ENCODE results near the gene OSBPL5. TPM values are rescaled to one million over a fixed set of nuclear protein-coding genes. Genes with fewer than 3 reads are reported as not detected.

Gene OSBPL5
- total RNA-seq, 4 donors from 2014 or later: 9.2 to 18.5 (median 14.0) TPM

DNA sequence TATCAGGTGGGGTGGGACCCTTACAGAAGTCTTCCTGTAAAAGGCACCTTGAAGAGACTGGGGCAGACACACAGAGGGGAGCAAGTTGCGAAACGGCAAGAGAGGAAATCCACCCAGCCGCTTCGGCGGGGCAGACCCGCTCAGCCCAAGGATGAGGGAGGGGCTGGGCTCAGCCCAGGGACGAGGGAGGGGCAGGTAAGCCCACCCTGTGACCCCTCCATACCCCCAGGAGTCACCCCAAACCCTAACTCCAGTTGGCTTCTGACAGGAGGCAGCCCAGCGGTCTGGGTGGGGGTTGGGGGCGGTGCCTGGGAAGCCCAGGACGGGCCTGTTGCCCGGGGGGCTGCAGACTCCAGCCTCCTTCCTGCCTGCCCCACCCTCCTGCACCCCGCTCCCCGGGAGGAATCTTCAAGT, 965 bp downstream of the OSBPL5 start:
- TF ChIP-seq POLR2A (IDR thresholded peaks at IDR 0.05): no peak
- TF ChIP-seq, protein P1, sequence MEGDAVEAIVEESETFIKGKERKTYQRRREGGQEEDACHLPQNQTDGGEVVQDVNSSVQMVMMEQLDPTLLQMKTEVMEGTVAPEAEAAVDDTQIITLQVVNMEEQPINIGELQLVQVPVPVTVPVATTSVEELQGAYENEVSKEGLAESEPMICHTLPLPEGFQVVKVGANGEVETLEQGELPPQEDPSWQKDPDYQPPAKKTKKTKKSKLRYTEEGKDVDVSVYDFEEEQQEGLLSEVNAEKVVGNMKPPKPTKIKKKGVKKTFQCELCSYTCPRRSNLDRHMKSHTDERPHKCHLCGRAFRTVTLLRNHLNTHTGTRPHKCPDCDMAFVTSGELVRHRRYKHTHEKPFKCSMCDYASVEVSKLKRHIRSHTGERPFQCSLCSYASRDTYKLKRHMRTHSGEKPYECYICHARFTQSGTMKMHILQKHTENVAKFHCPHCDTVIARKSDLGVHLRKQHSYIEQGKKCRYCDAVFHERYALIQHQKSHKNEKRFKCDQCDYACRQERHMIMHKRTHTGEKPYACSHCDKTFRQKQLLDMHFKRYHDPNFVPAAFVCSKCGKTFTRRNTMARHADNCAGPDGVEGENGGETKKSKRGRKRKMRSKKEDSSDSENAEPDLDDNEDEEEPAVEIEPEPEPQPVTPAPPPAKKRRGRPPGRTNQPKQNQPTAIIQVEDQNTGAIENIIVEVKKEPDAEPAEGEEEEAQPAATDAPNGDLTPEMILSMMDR (IDR thresholded peaks at IDR 0.05 in 4 of 5, conservative IDR thresholded peaks at IDR 0.05 in 1 of 5): no peak
- DNase-seq (no peak), ATAC-seq (no peak)
- H3K4me3 ChIP-seq: peak overlapping the region; percentile 58 to 77 (median 66)
- in situ Hi-C loops (cut with MboI; ENCODE audit: low sequenced_read_pairs in 4 of 4): no loop called here
- no peaks in the 10 kb centered on the region for H3K27me3 ChIP-seq
- H3K4me1 ChIP-seq: peaks cover 60 to 69% of the 10 kb centered on the region in 2 donors
- intact Hi-C loops (cut with DNase I; ENCODE audit: low total_unique reads): loop anchor here (2.0 to 5.0 kb wide), 2 partner anchors 39 to 112 kb away; no protein-coding TSS in a partner anchor
- H3K36me3 ChIP-seq: no peaks in the 10 kb centered on the region
- peak overlapping the region; percentile 67 to 81 (median 80) for H3K27ac ChIP-seq
- no peaks in the 10 kb centered on the region for H3K9me3 ChIP-seq

- Histone ChIP-seq H3K9me3 (no peaks in the 10 kb centered on the region), H3K36me3 (no peaks in the 10 kb centered on the region), H3K4me1 (peaks cover 59 to 71% of the 10 kb centered on the region in 2 donors), H3K4me3 (peak overlapping the region; percentile 19 to 77 (median 66)), H3K27ac (peak overlapping the region; percentile 67 to 81 (median 80)), H3K27me3 (no peaks in the 10 kb centered on the region)
- DNase-seq (no peak), ATAC-seq (no peak)
- intact Hi-C loops (cut with DNase I; ENCODE audit: low total_unique reads) (loop anchor here (5.0 kb wide), 1 partner anchor 111 kb away; no protein-coding TSS in a partner anchor), in situ Hi-C loops (cut with MboI; ENCODE audit: low sequenced_read_pairs in 4 of 4) (no loop called here)
- TF ChIP-seq POLR2A (IDR thresholded peaks at IDR 0.05): no peak
- TF ChIP-seq, protein P1 (IDR thresholded peaks at IDR 0.05 in 4 of 5, conservative IDR thresholded peaks at IDR 0.05 in 1 of 5): no peak
Measured at GRCh38 chr11:3163241-3163981, 1.7 kb downstream of the OSBPL5 start.

GRCh38 chr11:3162410-3163240, 2.5 kb downstream of the OSBPL5 start:
- no peak for ATAC-seq
- H3K27me3 ChIP-seq: no peaks in the 10 kb centered on the region
- peaks cover 59 to 71% of the 10 kb centered on the region in 2 donors for H3K4me1 ChIP-seq
- peak overlapping the region; percentile 67 to 81 (median 80) for H3K27ac ChIP-seq
- no peak for DNase-seq
- intact Hi-C loops (cut with DNase I; ENCODE audit: low total_unique reads): loop anchor here (5.0 kb wide), 1 partner anchor 110 kb away; no protein-coding TSS in a partner anchor
- no peaks in the 10 kb centered on the region for H3K9me3 ChIP-seq
- peak overlapping the region in 2 of 4 donors; percentile 5 to 7 for H3K4me3 ChIP-seq
- in situ Hi-C loops (cut with MboI; ENCODE audit: low sequenced_read_pairs in 4 of 4): no loop called here
- H3K36me3 ChIP-seq: no peaks in the 10 kb centered on the region
- TF ChIP-seq POLR2A (IDR thresholded peaks at IDR 0.05): no peak

GRCh38 chr11:3161720-3162409, 3.2 kb downstream of the OSBPL5 start:
- no peak for ATAC-seq
- in situ Hi-C loops (cut with MboI; ENCODE audit: low sequenced_read_pairs in 4 of 4): no loop called here
- H3K4me3 ChIP-seq: peak overlapping the region in 1 of 4 donors; percentile 68

More at GRCh38 chr11:3161720-3162409, 3.2 kb downstream of the OSBPL5 start:
- H3K27ac ChIP-seq: peak overlapping the region; percentile 71 to 81 (median 80)
- intact Hi-C loops (cut with DNase I; ENCODE audit: low total_unique reads): loop anchor here (5.0 kb wide), 1 partner anchor 110 kb away; no protein-coding TSS in a partner anchor
- H3K9me3 ChIP-seq: no peaks in the 10 kb centered on the region
- peaks cover 59 to 71% of the 10 kb centered on the region in 2 donors for H3K4me1 ChIP-seq
- TF ChIP-seq POLR2A (IDR thresholded peaks at IDR 0.05): no peak
- TF ChIP-seq, protein P1 (IDR thresholded peaks at IDR 0.05 in 4 of 5, conservative IDR thresholded peaks at IDR 0.05 in 1 of 5): no peak
- DNase-seq: peak in 1 of 2 donors; percentile 8
- no peaks in the 10 kb centered on the region for H3K27me3 ChIP-seq
- H3K36me3 ChIP-seq: no peaks in the 10 kb centered on the region

Data from gastrocnemius medialis (tissue), 4 donors.